WERI-Rb-1 (cell line): Measurements from ENCODE around the gene RABGAP1L.

ENCODE experiments used
- DNase-seq: peaks from one replicate; pipeline ENCODE4 v3.0.0-alpha.2; 2020
- H3K27ac ChIP-seq: fragments of 250-450 bp; sonication (Bioruptor Pico); 2 replicates; pipeline ENCODE4 v1.5.1; 2020; ENCODE audit warnings: mild to moderate bottlenecking, moderate library complexity
- H3K27me3 ChIP-seq: fragments of 250-450 bp; sonication (Bioruptor Pico); 2 replicates; pipeline ENCODE4 v1.5.1; 2021; ENCODE audit warnings: mild to moderate bottlenecking, low read depth, moderate library complexity; ENCODE audit not compliant: insufficient read depth, severe bottlenecking
- H3K36me3 ChIP-seq: fragments of 250-450 bp; sonication (Bioruptor Pico); 2 replicates; pipeline ENCODE4 v1.5.1; 2020; ENCODE audit warnings: mild to moderate bottlenecking, moderate library complexity
- H3K4me3 ChIP-seq: 2 replicates; pipeline ENCODE4 v1.5.1; 2011; ENCODE audit warnings: low read depth, mild to moderate bottlenecking, control low read depth, low read length
- H3K9me3 ChIP-seq: fragments of 250-450 bp; sonication (Bioruptor Pico); 2 replicates; pipeline ENCODE4 v1.5.1; 2021; ENCODE audit warnings: mild to moderate bottlenecking, moderate library complexity; ENCODE audit not compliant: severe bottlenecking
- CTCF ChIP-seq: IDR thresholded peaks from 2 replicates; pipeline ENCODE4 v1.5.1; 2011; ENCODE audit warnings: low read depth, mild to moderate bottlenecking, control low read depth, inconsistent platforms, low read length

RABGAP1L gene

GRCh38 chr1:174217787-174218574 lies 58.7 kb downstream of the RABGAP1L start:
- TF ChIP-seq CTCF, result peak; percentile 33
- Histone ChIP-seq H3K36me3 (peaks cover 7% of the 10 kb centered on the region; the same call in 1 of the 2 replicates), H3K27ac (no peak overlapping the region), H3K9me3 (peaks cover 7% of the 10 kb centered on the region), H3K27me3 (no peaks in the 10 kb centered on the region), H3K4me3 (no peak overlapping the region)
- no peak for DNase-seq

DNA sequence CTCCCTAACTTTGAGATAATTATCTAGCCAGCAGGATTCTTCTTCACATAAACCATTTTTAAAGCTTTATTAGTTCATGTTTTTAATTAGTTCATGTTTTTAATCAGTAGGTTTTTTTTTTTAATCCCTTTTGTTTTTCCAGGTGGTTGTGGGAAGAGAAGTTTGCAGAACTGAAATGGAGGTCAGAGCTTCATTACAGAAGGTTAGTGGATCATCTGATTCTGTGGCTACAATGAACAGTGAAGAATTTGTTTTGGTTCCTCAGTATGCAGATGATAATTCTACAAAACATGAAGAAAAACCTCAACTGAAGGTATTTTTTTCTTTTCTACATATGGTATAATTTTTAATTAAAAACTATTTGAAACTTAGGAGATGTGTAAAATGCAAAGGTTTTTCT lies 59.7 kb downstream of the RABGAP1L start:
- Histone ChIP-seq H3K27ac (no peak overlapping the region), H3K36me3 (peaks cover 7% of the 10 kb centered on the region; the same call in 1 of the 2 replicates), H3K27me3 (no peaks in the 10 kb centered on the region), H3K4me3 (no peak overlapping the region), H3K9me3 (peaks cover 7% of the 10 kb centered on the region)
- no peak for TF ChIP-seq CTCF
- no peak for DNase-seq

DNA sequence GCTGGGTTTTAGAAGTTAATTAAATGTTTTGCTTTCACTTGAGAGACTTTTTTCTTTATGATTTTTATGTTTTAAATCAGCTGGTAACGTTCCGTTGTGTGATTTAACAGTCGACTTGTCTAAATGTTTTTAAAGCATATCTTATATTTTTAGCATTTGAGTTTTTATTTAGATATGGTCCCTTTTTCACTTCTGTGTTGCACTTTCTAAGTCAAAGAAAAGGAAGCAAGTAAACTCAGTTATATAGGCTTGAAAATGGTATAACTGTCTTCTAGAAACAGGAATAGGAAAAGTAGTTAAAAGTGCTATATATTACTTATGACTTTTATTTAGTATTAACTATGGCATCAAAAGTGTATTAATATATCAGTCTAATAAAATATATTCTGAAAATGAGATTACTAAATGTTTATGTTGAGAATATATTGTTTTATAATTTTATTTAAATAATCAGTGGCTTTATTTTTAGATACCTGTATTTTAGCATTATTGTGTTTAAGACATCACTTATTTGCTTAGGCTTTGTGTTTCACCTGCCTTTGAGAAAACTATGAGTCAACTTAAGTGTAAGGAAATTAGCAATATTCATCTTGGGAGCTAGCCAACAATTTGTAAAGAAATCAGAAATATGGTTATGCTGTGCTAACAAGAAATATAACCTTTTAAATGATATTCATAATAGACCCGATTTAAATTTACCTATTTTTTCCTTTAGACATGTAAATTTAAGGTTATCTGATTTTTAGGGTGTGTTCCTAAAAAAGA lies 60.5 kb downstream of the RABGAP1L start:
- no peak for TF ChIP-seq CTCF
- Histone ChIP-seq H3K9me3 (peaks cover 7% of the 10 kb centered on the region), H3K27ac (no peak overlapping the region), H3K4me3 (no peak overlapping the region), H3K27me3 (no peaks in the 10 kb centered on the region), H3K36me3 (peaks cover 7% of the 10 kb centered on the region; the same call in 1 of the 2 replicates)
- no peak for DNase-seq

- peaks cover 7% of the 10 kb centered on the region for H3K9me3 ChIP-seq
- peaks cover 7% of the 10 kb centered on the region; the same call in 1 of the 2 replicates for H3K36me3 ChIP-seq
- DNase-seq, result no peak
- H3K4me3 ChIP-seq, result no peak overlapping the region
- no peak for TF ChIP-seq CTCF
- no peak overlapping the region for H3K27ac ChIP-seq
- no peaks in the 10 kb centered on the region for H3K27me3 ChIP-seq
These were observed 62.4 kb downstream of the RABGAP1L start for GRCh38 chr1:174221681-174222080.

DNA sequence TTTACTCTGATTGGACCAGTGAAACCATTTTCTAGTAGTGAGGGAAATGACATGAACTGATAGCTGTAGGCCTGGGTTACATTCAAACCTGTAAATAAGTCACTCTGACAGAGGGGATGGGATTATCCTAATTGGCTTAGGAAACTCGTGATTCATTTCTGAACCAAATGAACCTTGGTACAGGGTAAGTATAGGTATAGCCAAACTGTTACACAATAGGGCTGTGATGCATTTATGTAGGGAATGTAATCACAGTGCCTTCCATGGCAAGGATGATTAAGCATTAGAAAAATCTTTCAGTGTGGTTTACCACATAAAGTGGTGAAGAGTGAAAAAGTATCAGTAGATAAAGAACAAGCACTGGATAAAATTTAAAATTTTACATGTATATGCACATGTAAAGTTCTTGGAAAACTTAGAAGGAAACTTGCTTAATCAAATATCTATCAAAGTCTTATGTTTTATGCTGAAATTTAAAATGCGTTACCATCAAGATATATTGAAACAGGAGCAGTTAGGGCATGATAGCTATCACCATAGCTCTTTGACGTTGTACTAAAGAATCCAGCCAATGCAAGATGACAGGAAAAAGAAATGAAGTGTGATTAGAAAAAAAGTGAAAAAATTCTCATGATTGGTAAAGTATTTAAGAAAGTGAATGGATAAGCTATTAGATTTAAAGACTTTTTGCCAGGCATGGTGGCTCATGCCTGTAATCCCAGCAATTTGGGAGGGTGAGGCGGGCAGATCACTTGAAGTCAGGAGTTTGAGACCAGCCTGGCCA lies 63.0 kb downstream of the RABGAP1L start:
- Histone ChIP-seq H3K4me3 (no peak overlapping the region), H3K9me3 (peaks cover 7% of the 10 kb centered on the region), H3K27me3 (no peaks in the 10 kb centered on the region), H3K36me3 (peaks cover 7% of the 10 kb centered on the region; the same call in 1 of the 2 replicates), H3K27ac (no peak overlapping the region)
- no peak for DNase-seq
- TF ChIP-seq CTCF, result no peak
